Measurements from ENCODE around the gene LRRC26. TPM values are rescaled to one million over a fixed set of nuclear protein-coding genes. Genes with fewer than 3 reads are reported as not detected.

Gene LRRC26
- total and polyA plus RNA-seq, 4 donors, result not detected

GRCh38 chr9:137200311-137201204 lies 30.7 kb upstream of the LRRC26 start, which contains the start of gene TPRN:
Gene TPRN, minus strand, starts transcription at chr9:137200741. Its CDS starts 30 bp downstream, at chr9:137200711.
- Histone ChIP-seq H3K4me3 (ENCODE audit: low read length in 2 of 2) (peak within 1 kb of the TSS; percentile 69 to 74), H3K27me3 (ENCODE audit: control insufficient read depth in 1 of 2, insufficient read depth in 2 of 2, low read length in 1 of 2) (no peaks in the 10 kb centered on the region), H3K27ac (ENCODE audit: low read depth in 1 of 2, low read length in 2 of 2) (peak within 1 kb of the TSS in 1 of 2 donors; percentile 35), H3K4me1 (ENCODE audit: control insufficient read depth in 1 of 2, insufficient read depth in 2 of 2, low read length in 2 of 2) (peaks cover 1 to 3% of the 10 kb centered on the region in 2 donors), H3K9me3 (ENCODE audit: control insufficient read depth, low read length) (no peaks in the 10 kb centered on the region), H3K36me3 (ENCODE audit: control insufficient read depth in 1 of 2, insufficient read depth in 2 of 2, low read length in 1 of 2) (no peaks in the 10 kb centered on the region)
- DNase-seq (peak; percentile 99 to 100), ATAC-seq (ENCODE audit: low FRiP score) (peak; percentile 99)
- whole genome bisulfite sequencing, 2 donors, result 0 to 1% methylated on average over 82 to 118 of the region's 118 CpGs
- intact Hi-C loops (cut with DNase I), result no loop called here

- H3K4me1 ChIP-seq (ENCODE audit: control insufficient read depth in 1 of 2, insufficient read depth in 2 of 2, low read length in 2 of 2), result peaks cover 1 to 3% of the 10 kb centered on the region in 2 donors
- no peak for DNase-seq
- intact Hi-C loops (cut with DNase I), result no loop called here
Observed at GRCh38 chr9:137199411-137200121, 29.7 kb upstream of the LRRC26 start.

GRCh38 chr9:137198902-137199283 lies 29.0 kb upstream of the LRRC26 start:
- Histone ChIP-seq H3K4me1 (ENCODE audit: control insufficient read depth in 1 of 2, insufficient read depth in 2 of 2, low read length in 2 of 2) (peaks cover 1 to 3% of the 10 kb centered on the region in 2 donors), H3K36me3 (ENCODE audit: control insufficient read depth in 1 of 2, insufficient read depth in 2 of 2, low read length in 1 of 2) (no peaks in the 10 kb centered on the region), H3K4me3 (ENCODE audit: low read length in 2 of 2) (no peak overlapping the region), H3K27ac (ENCODE audit: low read depth in 1 of 2, low read length in 2 of 2) (no peak overlapping the region), H3K9me3 (ENCODE audit: control insufficient read depth, low read length) (no peaks in the 10 kb centered on the region), H3K27me3 (ENCODE audit: control insufficient read depth in 1 of 2, insufficient read depth in 2 of 2, low read length in 1 of 2) (no peaks in the 10 kb centered on the region)
- ATAC-seq (ENCODE audit: low FRiP score) (no peak), DNase-seq (no peak)
- WGBS, 2 donors, result 70 to 77% methylated on average over 11 of the region's 11 CpGs
- intact Hi-C loops (cut with DNase I), result no loop called here

More at GRCh38 chr9:137199411-137200121, 29.7 kb upstream of the LRRC26 start:
- no peak for ATAC-seq (ENCODE audit: low FRiP score)
- Histone ChIP-seq H3K4me3 (ENCODE audit: low read length in 2 of 2) (peak overlapping the region; percentile 8 to 69), H3K27me3 (ENCODE audit: control insufficient read depth in 1 of 2, insufficient read depth in 2 of 2, low read length in 1 of 2) (no peaks in the 10 kb centered on the region), H3K36me3 (ENCODE audit: control insufficient read depth in 1 of 2, insufficient read depth in 2 of 2, low read length in 1 of 2) (no peaks in the 10 kb centered on the region), H3K27ac (ENCODE audit: low read depth in 1 of 2, low read length in 2 of 2) (no peak overlapping the region), H3K9me3 (ENCODE audit: control insufficient read depth, low read length) (no peaks in the 10 kb centered on the region)
- WGBS, 2 donors, result 5 to 6% methylated on average over 38 to 51 of the region's 51 CpGs

- Histone ChIP-seq H3K4me3 (ENCODE audit: low read length in 2 of 2) (no peak overlapping the region), H3K9me3 (ENCODE audit: control insufficient read depth, low read length) (no peaks in the 10 kb centered on the region), H3K36me3 (ENCODE audit: control insufficient read depth in 1 of 2, insufficient read depth in 2 of 2, low read length in 1 of 2) (no peaks in the 10 kb centered on the region), H3K27ac (ENCODE audit: low read depth in 1 of 2, low read length in 2 of 2) (no peak overlapping the region), H3K4me1 (ENCODE audit: control insufficient read depth in 1 of 2, insufficient read depth in 2 of 2, low read length in 2 of 2) (peaks cover 1 to 3% of the 10 kb centered on the region in 2 donors), H3K27me3 (ENCODE audit: control insufficient read depth in 1 of 2, insufficient read depth in 2 of 2, low read length in 1 of 2) (no peaks in the 10 kb centered on the region)
- intact Hi-C loops (cut with DNase I), result no loop called here
- WGBS, 2 donors, result 83 to 87% methylated on average over 15 to 19 of the region's 19 CpGs
- ATAC-seq (ENCODE audit: low FRiP score) (no peak), DNase-seq (no peak)
Observed at GRCh38 chr9:137198051-137198901, 28.4 kb upstream of the LRRC26 start.

- H3K36me3 ChIP-seq (ENCODE audit: control insufficient read depth in 1 of 2, insufficient read depth in 2 of 2, low read length in 1 of 2), result no peaks in the 10 kb centered on the region
- no peaks in the 10 kb centered on the region for H3K27me3 ChIP-seq (ENCODE audit: control insufficient read depth in 1 of 2, insufficient read depth in 2 of 2, low read length in 1 of 2)
- no peak overlapping the region for H3K27ac ChIP-seq (ENCODE audit: low read depth in 1 of 2, low read length in 2 of 2)
- no peak overlapping the region for H3K4me3 ChIP-seq (ENCODE audit: low read length in 2 of 2)
- ATAC-seq (ENCODE audit: low FRiP score) (no peak), DNase-seq (no peak)
- no peaks in the 10 kb centered on the region for H3K9me3 ChIP-seq (ENCODE audit: control insufficient read depth, low read length)
- 88 to 89% methylated on average over 18 to 21 of the region's 21 CpGs for WGBS, 2 donors
- intact Hi-C loops (cut with DNase I), result no loop called here
- peaks cover 0 to 3% of the 10 kb centered on the region in 2 donors for H3K4me1 ChIP-seq (ENCODE audit: control insufficient read depth in 1 of 2, insufficient read depth in 2 of 2, low read length in 2 of 2)
Observed at GRCh38 chr9:137195525-137196220, 25.8 kb upstream of the LRRC26 start.

GRCh38 chr9:137194909-137195308 lies 25.1 kb upstream of the LRRC26 start:
- intact Hi-C loops (cut with DNase I), result no loop called here
- no peak overlapping the region for H3K27ac ChIP-seq (ENCODE audit: low read depth in 1 of 2, low read length in 2 of 2)
- no peaks in the 10 kb centered on the region for H3K9me3 ChIP-seq (ENCODE audit: control insufficient read depth, low read length)
- ATAC-seq (ENCODE audit: low FRiP score) (no peak), DNase-seq (no peak)
- H3K4me1 ChIP-seq (ENCODE audit: control insufficient read depth in 1 of 2, insufficient read depth in 2 of 2, low read length in 2 of 2), result peaks cover 0 to 3% of the 10 kb centered on the region in 2 donors
- no peaks in the 10 kb centered on the region for H3K27me3 ChIP-seq (ENCODE audit: control insufficient read depth in 1 of 2, insufficient read depth in 2 of 2, low read length in 1 of 2)
- H3K36me3 ChIP-seq (ENCODE audit: control insufficient read depth in 1 of 2, insufficient read depth in 2 of 2, low read length in 1 of 2), result no peaks in the 10 kb centered on the region
- WGBS, 2 donors, result 72 to 81% methylated on average over 7 to 10 of the region's 10 CpGs
- H3K4me3 ChIP-seq (ENCODE audit: low read length in 2 of 2), result no peak overlapping the region

- no peak for DNase-seq
- Histone ChIP-seq H3K27ac (ENCODE audit: low read depth in 1 of 2, low read length in 2 of 2) (no peak overlapping the region), H3K27me3 (ENCODE audit: control insufficient read depth in 1 of 2, insufficient read depth in 2 of 2, low read length in 1 of 2) (no peaks in the 10 kb centered on the region), H3K36me3 (ENCODE audit: control insufficient read depth in 1 of 2, insufficient read depth in 2 of 2, low read length in 1 of 2) (no peaks in the 10 kb centered on the region), H3K4me1 (ENCODE audit: control insufficient read depth in 1 of 2, insufficient read depth in 2 of 2, low read length in 2 of 2) (no peaks in the 10 kb centered on the region), H3K9me3 (ENCODE audit: control insufficient read depth, low read length) (no peaks in the 10 kb centered on the region), H3K4me3 (ENCODE audit: low read length in 2 of 2) (no peak overlapping the region)
- WGBS, 2 donors, result 58 to 63% methylated on average over 15 to 16 of the region's 16 CpGs
- no peak for ATAC-seq (ENCODE audit: low FRiP score)
- intact Hi-C loops (cut with DNase I), result no loop called here
Observed at GRCh38 chr9:137194388-137194787, 24.5 kb upstream of the LRRC26 start.

- intact Hi-C loops (cut with DNase I), result no loop called here
- H3K27ac ChIP-seq (ENCODE audit: low read depth in 1 of 2, low read length in 2 of 2), result no peak overlapping the region
- H3K27me3 ChIP-seq (ENCODE audit: control insufficient read depth in 1 of 2, insufficient read depth in 2 of 2, low read length in 1 of 2), result no peaks in the 10 kb centered on the region
- no peaks in the 10 kb centered on the region for H3K9me3 ChIP-seq (ENCODE audit: control insufficient read depth, low read length)
- no peak for ATAC-seq (ENCODE audit: low FRiP score)
- H3K36me3 ChIP-seq (ENCODE audit: control insufficient read depth in 1 of 2, insufficient read depth in 2 of 2, low read length in 1 of 2), result no peaks in the 10 kb centered on the region
- no peak for DNase-seq
- 81 to 83% methylated on average over 13 to 14 of the region's 14 CpGs for WGBS, 2 donors
- no peaks in the 10 kb centered on the region for H3K4me1 ChIP-seq (ENCODE audit: control insufficient read depth in 1 of 2, insufficient read depth in 2 of 2, low read length in 2 of 2)
- H3K4me3 ChIP-seq (ENCODE audit: low read length in 2 of 2), result no peak overlapping the region
Observed at GRCh38 chr9:137193771-137194170, 23.9 kb upstream of the LRRC26 start.
